Hepatocyte (in vitro differentiated cells): ENCODE measurements around the gene SPDYE4. TPM values are rescaled to one million over a fixed set of nuclear protein-coding genes. Genes with fewer than 3 reads are reported as not detected.

Experiments
- DNase-seq: peaks from one replicate; pipeline ENCODE4 v3.0.0-alpha.2; 2016; ENCODE audit warnings: low spot score
- H2AFZ ChIP-seq: fragments of 200-600 bp; sonication (generic); 2 replicates; pipeline ENCODE4 v1.6.0; 2016; ENCODE audit warnings: antibody characterized with exemption, mild to moderate bottlenecking
- H3K27ac ChIP-seq: fragments of 200-600 bp; sonication (generic); 2 replicates; pipeline ENCODE4 v1.5.1; 2016; ENCODE audit warnings: mild to moderate bottlenecking
- H3K27me3 ChIP-seq: fragments of 200-600 bp; sonication (generic); 2 replicates; pipeline ENCODE4 v1.6.1; 2016
- H3K36me3 ChIP-seq: fragments of 200-600 bp; sonication (generic); replicated peaks from 2 replicates; pipeline ENCODE4 v1.5.1; 2016; ENCODE audit warnings: low read depth; ENCODE audit not compliant: insufficient read depth
- H3K4me1 ChIP-seq: fragments of 200-600 bp; sonication (generic); 2 replicates; pipeline ENCODE4 v1.5.1; 2016; ENCODE audit warnings: mild to moderate bottlenecking, moderate library complexity; ENCODE audit not compliant: insufficient read depth
- H3K4me2 ChIP-seq: fragments of 200-600 bp; sonication (generic); 2 replicates; pipeline ENCODE4 v1.6.0; 2016
- H3K4me3 ChIP-seq: fragments of 200-600 bp; sonication (generic); 2 replicates; pipeline ENCODE4 v1.5.1; 2016; ENCODE audit warnings: mild to moderate bottlenecking
- H3K79me2 ChIP-seq: fragments of 200-600 bp; sonication (generic); 2 replicates; pipeline ENCODE4 v1.6.0; 2017; ENCODE audit warnings: mild to moderate bottlenecking
- H3K9me2 ChIP-seq: fragments of 200-600 bp; sonication (generic); replicated peaks from 2 replicates; pipeline ENCODE4 v1.6.0; 2017; ENCODE audit warnings: mild to moderate bottlenecking; ENCODE audit not compliant: insufficient read depth
- H3K9me3 ChIP-seq: fragments of 200-600 bp; sonication (generic); 2 replicates; pipeline ENCODE4 v1.5.1; 2016; ENCODE audit warnings: low read depth, mild to moderate bottlenecking
- H4K20me1 ChIP-seq: fragments of 200-600 bp; sonication (generic); 2 replicates; pipeline ENCODE4 v1.6.0; 2016; ENCODE audit warnings: mild to moderate bottlenecking; ENCODE audit not compliant: insufficient read depth, poor library complexity, severe bottlenecking
- EZH2 ChIP-seq: fragments of 200-600 bp; sonication (generic); IDR thresholded peaks from 2 replicates; pipeline ENCODE4 v1.6.1; 2016; ENCODE audit warnings: antibody characterized with exemption, mild to moderate bottlenecking, borderline replicate concordance
- EZH2phosphoT487 ChIP-seq: fragments of 200-600 bp; sonication (generic); IDR thresholded peaks from one replicate; pipeline ENCODE4 v1.6.1; 2018; ENCODE audit warnings: antibody characterized with exemption, mild to moderate bottlenecking, low read depth, moderate library complexity; ENCODE audit not compliant: unreplicated experiment, severe bottlenecking
- WGBS: methylation state at CpG from one replicate; pipeline ENCODE4 v1.1.6; 2016; ENCODE audit warnings: low lambda C conversion rate; ENCODE audit errors: missing lambda C conversion rate; 5-methylcytosine and 5-hydroxymethylcytosine counted together
- polyA plus RNA-seq: library from polyadenylated mRNA; unstranded; fragments of >200 nt; fragmentation: Nextera tagmentation; extraction: Ambion mirVana; gene quantifications from 2 replicates; pipeline ENCODE4 v1.2.1, GENCODE V29; 2016
- total RNA-seq: library from RNA; depleted of rRNA; stranded (reverse); fragments of >200 nt; gene quantifications from 2 replicates; pipeline ENCODE4 v1.2.3, GENCODE V29; 2014
- TF ChIP-seq, protein P1 (sequence below): fragments of 200-600 bp; sonication (generic); IDR thresholded peaks from 2 replicates; pipeline ENCODE4 v1.5.1; 2016; ENCODE audit warnings: antibody characterized with exemption, mild to moderate bottlenecking; ENCODE audit not compliant: poor library complexity

SPDYE4 gene
- total and polyA plus RNA-seq, 2 experiments from 2014 or later, result not detected

DNA sequence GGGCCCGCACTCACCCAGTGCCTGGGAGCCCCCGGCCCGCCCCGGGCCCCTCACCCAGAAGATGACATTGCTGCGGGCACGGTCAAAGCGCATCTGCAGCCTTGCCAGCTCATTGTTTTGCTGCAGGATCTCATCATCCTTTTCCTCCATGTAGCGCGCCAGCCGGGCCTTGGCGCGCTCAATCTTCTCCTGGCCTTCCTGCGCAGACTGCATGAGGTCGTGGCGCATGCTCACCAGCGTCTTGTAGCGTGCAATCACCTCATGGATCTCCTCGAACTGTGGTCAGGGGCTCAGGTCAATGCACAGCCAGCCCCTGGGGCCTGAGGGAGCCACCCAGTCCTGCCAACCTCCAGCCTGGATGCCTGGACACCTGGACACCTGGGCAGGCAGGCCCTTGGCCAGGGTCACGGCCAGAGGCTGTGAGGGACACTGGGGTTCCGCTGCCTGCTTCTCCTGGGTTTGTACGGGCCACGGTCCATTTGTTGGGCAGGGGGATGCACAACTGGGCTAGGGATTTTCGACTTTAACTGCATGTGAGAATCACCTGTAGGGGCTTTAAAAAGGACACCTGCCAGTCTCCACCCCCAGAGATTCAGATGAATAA, 22.9 kb downstream of the SPDYE4 start:
- Histone ChIP-seq H3K27me3 (no peaks in the 10 kb centered on the region), H3K4me1 (peaks cover 5% of the 10 kb centered on the region), H4K20me1 (no peaks in the 10 kb centered on the region), H3K9me2 (no peaks in the 10 kb centered on the region), H3K4me2 (no peak overlapping the region), H3K36me3 (no peaks in the 10 kb centered on the region), H3K9me3 (no peaks in the 10 kb centered on the region), H3K4me3 (no peak overlapping the region), H3K79me2 (no peaks in the 10 kb centered on the region), H3K27ac (no peak overlapping the region), H2AFZ (no peak overlapping the region)
- 95% methylated on average over 19 of the region's 23 CpGs for WGBS
- DNase-seq, result no peak
- no peak for TF ChIP-seq EZH2phosphoT487
- TF ChIP-seq, protein P1, sequence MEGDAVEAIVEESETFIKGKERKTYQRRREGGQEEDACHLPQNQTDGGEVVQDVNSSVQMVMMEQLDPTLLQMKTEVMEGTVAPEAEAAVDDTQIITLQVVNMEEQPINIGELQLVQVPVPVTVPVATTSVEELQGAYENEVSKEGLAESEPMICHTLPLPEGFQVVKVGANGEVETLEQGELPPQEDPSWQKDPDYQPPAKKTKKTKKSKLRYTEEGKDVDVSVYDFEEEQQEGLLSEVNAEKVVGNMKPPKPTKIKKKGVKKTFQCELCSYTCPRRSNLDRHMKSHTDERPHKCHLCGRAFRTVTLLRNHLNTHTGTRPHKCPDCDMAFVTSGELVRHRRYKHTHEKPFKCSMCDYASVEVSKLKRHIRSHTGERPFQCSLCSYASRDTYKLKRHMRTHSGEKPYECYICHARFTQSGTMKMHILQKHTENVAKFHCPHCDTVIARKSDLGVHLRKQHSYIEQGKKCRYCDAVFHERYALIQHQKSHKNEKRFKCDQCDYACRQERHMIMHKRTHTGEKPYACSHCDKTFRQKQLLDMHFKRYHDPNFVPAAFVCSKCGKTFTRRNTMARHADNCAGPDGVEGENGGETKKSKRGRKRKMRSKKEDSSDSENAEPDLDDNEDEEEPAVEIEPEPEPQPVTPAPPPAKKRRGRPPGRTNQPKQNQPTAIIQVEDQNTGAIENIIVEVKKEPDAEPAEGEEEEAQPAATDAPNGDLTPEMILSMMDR, result no peak
- TF ChIP-seq EZH2, result no peak

DNA sequence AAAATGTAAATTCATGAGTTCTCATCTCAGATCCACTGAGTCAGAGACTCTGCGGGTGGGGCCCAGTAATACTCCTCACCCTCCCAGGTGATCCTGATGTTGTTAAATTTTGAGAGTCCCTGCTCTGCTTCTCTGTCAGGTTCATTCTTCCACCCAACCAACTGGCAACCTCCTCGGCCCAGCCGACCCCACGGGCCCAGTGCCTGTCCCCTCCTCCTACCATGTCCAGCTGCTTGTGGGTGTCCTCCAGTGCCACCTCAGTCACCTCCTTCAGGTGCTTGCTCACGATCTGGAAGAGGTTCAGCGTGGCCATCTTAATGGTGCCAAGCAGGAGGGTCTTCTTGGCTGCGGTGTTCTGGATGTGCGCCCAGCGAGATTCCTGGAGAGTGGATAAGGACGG, 23.5 kb downstream of the SPDYE4 start:
- Histone ChIP-seq H3K79me2 (no peaks in the 10 kb centered on the region), H2AFZ (no peak overlapping the region), H3K27ac (no peak overlapping the region), H3K4me1 (peaks cover 5% of the 10 kb centered on the region), H3K4me3 (no peak overlapping the region), H3K4me2 (no peak overlapping the region), H4K20me1 (no peaks in the 10 kb centered on the region), H3K9me3 (no peaks in the 10 kb centered on the region), H3K36me3 (no peaks in the 10 kb centered on the region), H3K9me2 (no peaks in the 10 kb centered on the region), H3K27me3 (no peaks in the 10 kb centered on the region)
- DNase-seq, result no peak
- over 99% methylated on average over 10 of the region's 10 CpGs for WGBS
- no peak for TF ChIP-seq EZH2phosphoT487
- TF ChIP-seq, protein P1, result no peak
- no peak for TF ChIP-seq EZH2

DNA sequence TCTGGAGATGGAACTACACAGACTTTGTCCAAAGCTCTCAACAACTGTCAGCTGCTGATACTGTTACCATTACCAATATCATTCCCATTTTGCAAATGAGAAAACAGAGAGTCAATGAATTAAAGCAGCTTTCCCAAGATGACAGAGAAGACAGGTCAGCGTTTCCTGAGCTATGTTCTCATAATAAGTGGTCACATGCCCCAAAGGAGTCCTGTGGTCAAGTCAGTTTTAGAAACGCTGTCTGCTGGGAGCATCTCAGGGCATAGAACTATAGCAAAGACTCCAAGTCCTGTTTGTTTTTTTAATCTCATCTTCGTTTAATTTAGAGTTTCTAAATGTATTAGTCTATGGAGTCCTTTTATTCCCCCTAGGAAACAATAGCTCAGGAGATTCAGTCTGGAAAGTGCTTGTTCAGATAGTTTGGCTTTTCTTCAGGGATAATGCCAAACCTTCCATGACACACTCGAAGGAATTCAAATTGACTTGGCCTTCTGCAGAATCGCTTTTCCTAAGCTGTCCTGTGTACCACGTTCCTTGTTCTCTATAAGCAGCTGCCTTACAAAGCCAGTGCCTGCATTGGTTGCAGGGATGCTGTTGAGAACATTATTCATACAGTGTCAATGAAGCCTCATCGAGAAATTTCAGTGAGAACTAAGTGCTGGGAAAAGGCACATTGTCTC, 25.8 kb downstream of the SPDYE4 start:
- 74% methylated on average over 7 of the region's 7 CpGs for WGBS

More for the DNA sequence above, 25.8 kb downstream of the SPDYE4 start:
- H3K4me2 ChIP-seq, result no peak overlapping the region
- H3K27me3 ChIP-seq, result no peaks in the 10 kb centered on the region
- no peak for TF ChIP-seq EZH2
- TF ChIP-seq, protein P1, result no peak
- TF ChIP-seq EZH2phosphoT487, result no peak
- no peak overlapping the region for H2AFZ ChIP-seq
- no peaks in the 10 kb centered on the region for H3K4me1 ChIP-seq
- H3K36me3 ChIP-seq, result no peaks in the 10 kb centered on the region
- H3K9me2 ChIP-seq, result no peaks in the 10 kb centered on the region
- H3K9me3 ChIP-seq, result no peaks in the 10 kb centered on the region
- no peaks in the 10 kb centered on the region for H3K79me2 ChIP-seq
- no peak overlapping the region for H3K4me3 ChIP-seq
- DNase-seq, result no peak
- H4K20me1 ChIP-seq, result no peaks in the 10 kb centered on the region
- H3K27ac ChIP-seq, result no peak overlapping the region
